ENCODE measurements around the gene PODXL2. TPM values are rescaled to one million over a fixed set of nuclear protein-coding genes. Genes with fewer than 3 reads are reported as not detected.

The PODXL2 gene
- total and polyA plus RNA-seq, 2 of the 8 experiments (the other 6 are each of a cell fraction or from before 2014, with no cell fraction given), result 27.6 to 31.6 TPM

- no peak overlapping the region for H3K14ac ChIP-seq (ENCODE audit: insufficient read length)
- no peak overlapping the region for H3K23ac ChIP-seq (ENCODE audit: insufficient read length)
- no peaks in the 10 kb centered on the region for H3K23me2 ChIP-seq (ENCODE audit: low read depth, low read length)
- H3K79me2 ChIP-seq (ENCODE audit: control insufficient read depth in 1 of 2, insufficient read depth in 2 of 2, low read length in 2 of 2), result no peaks in the 10 kb centered on the region
- H2BK120ac ChIP-seq (replicated peaks; ENCODE audit: low read depth, low read length), result no peak overlapping the region
- no peaks in the 10 kb centered on the region for H3K27me3 ChIP-seq (replicated peaks in 1 of 4; ENCODE audit: control insufficient read depth in 3 of 4, extremely low read depth in 1 of 4, insufficient read depth in 3 of 4, low read length in 3 of 4)
- H4K8ac ChIP-seq (ENCODE audit: extremely low read depth, insufficient read depth, low read length), result no peak overlapping the region
- H2BK12ac ChIP-seq (ENCODE audit: low read depth, low read length), result no peak overlapping the region
- TF ChIP-seq SAP30 (IDR thresholded peaks at IDR 0.05; ENCODE audit: insufficient read depth, insufficient replicate concordance, low read length) (no peak), KDM5A (IDR thresholded peaks at IDR 0.05; ENCODE audit: low read length) (no peak), ASH2L (IDR thresholded peaks at IDR 0.05; ENCODE audit: low read length) (no peak), HDAC6 (IDR thresholded peaks at IDR 0.05; ENCODE audit: low read depth, low read length) (no peak)
- H3K56ac ChIP-seq (replicated peaks; ENCODE audit: insufficient read length, low read depth, low read length), result no peak overlapping the region
- WGBS, 2 experiments (ENCODE audit: extremely low coverage in 1 of 2, insufficient coverage in 1 of 2, insufficient read length in 1 of 2, insufficient replicate concordance in 2 of 2, low coverage in 1 of 2, low lambda C conversion rate in 2 of 2, missing lambda C conversion rate in 1 of 2), result 83% methylated on average over 11 of the region's 11 CpGs; no CpG with 5 or more reads in 1 of the 2 experiments
- H2AFZ ChIP-seq (ENCODE audit: low read length), result no peak overlapping the region
- ChIA-PET CTCF (ENCODE audit: partially characterized antibody) (interaction anchor here (0.8 to 3.1 kb wide), 6 partner anchors 10 to 170 kb away, joined by 3 to 18 read pairs (median 4); no protein-coding TSS in a partner anchor), POLR2A (ENCODE audit: partially characterized antibody) (no interaction called here)
- H2BK20ac ChIP-seq (ENCODE audit: low read length), result no peak overlapping the region
- no peak overlapping the region for H4K91ac ChIP-seq (replicated peaks; ENCODE audit: insufficient read length, low read length)
- no peak overlapping the region for H3K27ac ChIP-seq (ENCODE audit: low read depth, low read length)
- no peak for DNase-seq (ENCODE audit: low read depth in 1 of 2, low spot score in 2 of 2)
- no peak overlapping the region for H4K5ac ChIP-seq (ENCODE audit: insufficient read length, low read depth, low read length)
- no peak overlapping the region for H2BK5ac ChIP-seq (ENCODE audit: low read depth, low read length)
- no peak overlapping the region for H3K18ac ChIP-seq (ENCODE audit: extremely low read depth, low read length)
- no peak overlapping the region for H3K4ac ChIP-seq (replicated peaks; ENCODE audit: insufficient read length, low read depth, low read length)
- H3K36me3 ChIP-seq (ENCODE audit: control insufficient read depth in 2 of 4, insufficient read depth in 4 of 4, low read length in 3 of 4), result peaks cover 0 to 3% (median 2%) of the 10 kb centered on the region in 4 experiments; a peak in 3 of 8 replicates
- H2AK5ac ChIP-seq (ENCODE audit: low read depth, low read length), result no peak overlapping the region
- peaks cover under 1% of the 10 kb centered on the region; the same call in 1 of the 2 replicates for H3K79me1 ChIP-seq (ENCODE audit: low read depth, low read length)
- FAIRE-seq, result no peak
- no peaks in the 10 kb centered on the region for H3K4me1 ChIP-seq (replicated peaks in 1 of 4; ENCODE audit: control insufficient read depth in 3 of 4, insufficient read depth in 4 of 4, low read length in 3 of 4)
- H3K9ac ChIP-seq (replicated peaks in 1 of 4; ENCODE audit: extremely low read depth in 1 of 4, low read depth in 3 of 4, low read length in 3 of 4), result no peak overlapping the region
- H2BK15ac ChIP-seq (ENCODE audit: low read length), result no peak overlapping the region
- no peaks in the 10 kb centered on the region for H3K9me3 ChIP-seq (ENCODE audit: insufficient read depth in 2 of 2, low read depth in 1 of 2, low read length in 1 of 2)
- H3K4me2 ChIP-seq (ENCODE audit: insufficient read depth in 1 of 2, low read depth in 2 of 2, low read length in 2 of 2), result no peak overlapping the region
- no peak overlapping the region for H3K4me3 ChIP-seq (ENCODE audit: extremely low read depth in 1 of 4, insufficient read depth in 2 of 4, low read depth in 3 of 4, low read length in 4 of 4)
- H4K20me1 ChIP-seq (replicated peaks in 1 of 2; ENCODE audit: control insufficient read depth in 1 of 2, insufficient read depth in 2 of 2, low read length in 2 of 2), result no peaks in the 10 kb centered on the region
These were observed 33.0 kb downstream of the PODXL2 start for GRCh38 chr3:127662001-127662469.

All from H1 (cell line).